GM21825 (cell line): ENCODE data around the gene CDKAL1.
"Not testable (repeated sequence)": the region's sequence is repeated elsewhere in the genome, so short reads cannot be mapped to it uniquely, and the experiment has no call there.

Experiments used
- ATAC-seq: cut with Tn5 transposase; IDR thresholded peaks from one replicate; pipeline ENCODE4 v1.9.1; 2021; ENCODE audit warnings: mild to moderate bottlenecking, moderate library complexity; ENCODE audit not compliant: unreplicated experiment

CDKAL1 gene

DNA sequence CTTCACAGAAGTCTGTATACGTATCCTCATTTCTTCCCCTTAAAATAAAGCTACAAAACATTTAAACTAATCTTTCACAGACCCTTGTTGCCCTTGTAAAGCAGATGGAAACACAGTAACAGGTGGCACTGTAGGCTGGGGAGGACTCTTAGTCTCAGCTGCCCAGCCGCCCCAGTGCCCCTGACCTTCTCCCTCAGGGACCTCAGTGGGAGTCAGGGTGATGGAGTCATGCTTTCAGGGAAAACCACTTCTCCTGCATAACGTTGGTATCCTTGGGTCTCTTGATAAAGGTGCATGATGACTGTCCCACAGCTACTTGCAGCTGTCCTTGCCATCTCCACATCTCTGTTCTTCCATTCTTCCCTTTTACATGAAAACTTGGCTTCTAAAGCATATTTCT lies 198.6 kb downstream of the CDKAL1 start:
- no peak for ATAC-seq

DNA sequence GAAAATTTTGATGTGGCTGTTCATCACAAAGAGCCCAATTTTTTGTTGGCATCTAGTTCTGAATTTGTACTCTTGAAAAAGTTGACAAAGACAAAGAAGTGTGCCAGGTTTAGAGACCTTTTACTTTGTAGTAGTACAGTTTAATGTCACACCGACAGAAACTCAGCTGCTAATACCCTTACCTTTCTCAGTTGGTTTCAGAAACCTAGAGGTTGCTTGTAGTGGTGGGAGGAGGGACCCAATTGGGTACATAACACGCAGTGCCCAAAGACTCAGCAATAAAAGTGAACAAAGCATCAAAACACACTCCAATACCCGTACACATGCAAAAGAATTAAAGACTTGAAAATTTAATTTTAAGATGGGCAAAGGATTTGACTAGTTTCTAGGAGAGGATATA lies 203.7 kb downstream of the CDKAL1 start:
- ATAC-seq = no peak

DNA sequence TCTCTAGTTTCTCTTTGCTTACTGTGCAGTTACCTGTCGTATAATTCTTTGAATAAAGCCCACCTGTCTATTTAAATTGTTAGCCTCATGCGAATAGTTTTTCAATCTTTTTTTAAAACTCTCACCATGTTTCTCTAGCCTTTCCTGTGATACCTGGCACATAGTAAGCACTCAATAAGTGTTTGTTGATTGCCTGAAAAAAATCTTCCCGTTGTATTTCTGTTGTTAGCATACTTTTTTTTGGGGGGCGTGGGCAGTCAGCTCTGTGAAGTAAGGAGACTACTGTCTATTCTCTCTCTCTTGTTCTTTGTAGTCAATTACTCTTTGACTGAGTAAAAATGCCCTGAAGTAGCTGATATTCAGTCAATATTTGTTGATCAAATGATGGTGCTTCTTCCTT lies 205.8 kb downstream of the CDKAL1 start:
- no peak for ATAC-seq

DNA sequence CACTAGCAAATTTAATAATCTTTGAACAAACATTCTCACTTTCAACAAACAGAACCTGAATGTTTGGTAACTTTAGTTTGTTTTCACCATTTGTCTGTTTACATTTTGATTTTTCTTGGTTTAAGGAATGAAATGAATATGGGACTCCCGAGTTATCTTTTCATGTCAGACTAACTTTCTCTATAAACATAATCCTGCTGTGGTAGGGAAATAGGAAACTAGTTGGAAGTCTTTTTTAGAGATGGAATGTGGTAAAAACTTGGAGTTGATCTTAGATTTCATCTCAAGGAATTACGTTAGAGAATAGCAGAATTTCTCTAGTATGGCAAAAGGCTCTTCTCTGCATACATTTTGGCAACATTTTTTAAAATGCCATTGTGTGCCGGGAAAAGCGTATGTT lies 206.5 kb downstream of the CDKAL1 start:
- no peak for ATAC-seq

DNA sequence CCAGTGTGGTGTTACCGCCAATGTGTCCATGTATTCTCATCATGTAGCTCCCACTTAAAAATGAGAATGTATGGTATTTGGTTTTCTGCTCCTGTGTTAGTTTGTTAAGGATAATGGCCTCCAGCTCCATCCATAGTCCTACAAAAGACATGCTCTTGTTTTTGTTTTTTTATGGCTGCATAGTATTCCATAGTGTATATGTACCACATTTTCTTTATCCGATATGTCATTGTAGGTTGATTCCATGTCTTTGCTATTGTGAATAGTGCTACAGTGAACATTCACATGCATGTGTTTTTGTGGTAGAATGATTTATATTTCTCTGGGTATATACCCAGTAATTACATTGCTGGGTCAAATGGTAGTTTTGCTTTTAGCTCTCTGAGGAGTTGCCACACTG lies 207.2 kb downstream of the CDKAL1 start:
- ATAC-seq = no peak

DNA sequence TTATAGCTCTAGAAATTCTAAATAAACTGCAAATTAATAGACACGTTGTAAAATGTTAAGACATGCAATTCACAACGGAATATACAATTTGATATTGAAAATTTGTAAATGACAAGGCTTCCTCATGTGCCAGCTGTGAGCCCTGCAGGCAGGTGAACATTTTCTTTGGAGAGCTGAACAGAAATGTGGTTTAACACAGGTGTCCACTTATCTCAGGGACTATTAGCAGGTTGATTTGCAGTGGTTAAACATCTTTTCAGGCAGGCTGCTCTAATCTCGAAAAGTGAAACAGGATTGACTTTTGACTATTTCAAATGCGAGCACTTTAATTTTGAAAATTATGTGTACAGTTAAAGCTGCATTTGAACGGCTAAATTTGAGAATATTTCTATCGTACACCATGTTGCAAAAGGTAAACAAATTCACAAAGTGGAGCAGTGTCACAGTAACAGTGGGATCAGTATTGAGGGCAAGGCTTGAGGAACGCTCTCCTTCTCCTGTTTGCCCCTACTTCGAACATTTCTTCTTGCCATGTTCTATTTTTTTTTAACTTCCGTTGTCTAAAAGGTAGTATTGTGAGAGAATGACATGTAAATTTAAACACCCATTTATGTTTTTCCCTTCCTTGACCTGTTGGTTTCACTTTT lies 210.8 kb downstream of the CDKAL1 start:
- ATAC-seq = no peak

DNA sequence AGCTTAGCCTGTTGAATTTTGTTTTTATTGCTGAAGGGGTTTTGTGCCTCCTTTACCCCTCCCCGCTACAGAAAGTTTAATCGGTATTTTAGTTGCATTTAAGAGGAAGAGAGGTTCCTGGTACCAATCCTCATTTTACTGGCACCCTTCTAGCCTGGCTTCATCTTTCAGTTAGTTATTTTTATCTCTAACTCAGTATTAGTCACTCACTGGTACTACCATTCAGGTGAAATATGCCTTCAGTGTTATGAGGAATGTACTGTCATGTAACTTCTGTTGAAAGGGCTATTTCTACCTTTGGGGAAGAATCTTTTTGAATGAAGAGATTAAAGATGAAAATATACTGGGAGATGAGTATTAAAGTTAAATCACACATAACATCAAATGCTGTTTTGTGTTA lies 211.8 kb downstream of the CDKAL1 start:
- ATAC-seq = no peak

DNA sequence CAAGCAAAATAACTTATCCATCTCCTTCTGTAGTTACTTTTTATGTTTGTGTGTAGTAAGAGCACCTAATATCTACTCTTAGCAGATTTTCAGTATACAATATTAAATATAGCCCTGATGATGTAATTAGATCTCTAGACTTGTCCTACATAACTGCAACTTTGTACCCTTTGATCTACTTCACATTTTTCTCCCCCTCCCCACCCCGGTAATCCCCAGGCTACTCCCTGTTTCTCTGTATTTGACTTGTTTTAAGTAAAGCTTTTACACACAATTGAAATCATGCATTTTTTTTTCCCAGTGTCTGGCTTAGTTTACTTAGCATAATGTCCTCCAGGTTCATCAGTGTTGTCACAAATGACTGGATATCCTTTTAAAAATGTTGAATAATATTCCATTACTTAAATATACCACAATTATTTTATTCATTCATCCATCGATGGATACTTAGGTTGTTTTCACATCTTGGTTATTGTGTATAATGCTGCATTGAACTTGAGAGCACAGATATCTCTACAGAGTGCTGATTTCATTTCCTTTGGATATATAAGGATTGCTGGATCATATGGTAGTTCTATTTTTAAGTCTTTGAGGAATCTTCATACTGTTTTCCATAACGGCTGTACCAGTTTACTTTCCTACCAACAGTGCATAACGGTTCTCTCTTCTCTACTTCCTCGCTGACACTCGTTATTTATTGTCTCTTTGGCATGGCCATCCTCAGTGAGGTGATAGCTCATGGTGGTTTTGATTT lies 212.7 kb downstream of the CDKAL1 start:
- no peak for ATAC-seq

DNA sequence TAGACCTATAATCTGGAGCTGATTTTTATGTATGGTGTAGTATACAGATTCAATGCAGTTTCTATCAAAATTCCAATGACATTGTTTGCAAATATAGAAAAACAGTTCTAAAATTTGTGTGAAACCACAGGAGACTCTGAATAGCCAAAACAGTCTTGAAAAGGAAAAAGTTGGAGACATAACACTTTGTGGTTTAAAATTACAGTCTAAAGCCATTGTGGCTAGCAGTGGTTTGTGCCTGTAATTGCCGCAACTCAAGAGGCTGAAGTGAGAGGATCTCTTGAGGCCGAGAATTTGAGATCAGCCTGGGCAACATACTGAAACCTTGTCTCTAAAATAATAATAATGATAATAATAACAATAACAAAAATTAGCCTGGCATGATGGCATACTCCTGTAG lies 213.7 kb downstream of the CDKAL1 start:
- no peak for ATAC-seq

DNA sequence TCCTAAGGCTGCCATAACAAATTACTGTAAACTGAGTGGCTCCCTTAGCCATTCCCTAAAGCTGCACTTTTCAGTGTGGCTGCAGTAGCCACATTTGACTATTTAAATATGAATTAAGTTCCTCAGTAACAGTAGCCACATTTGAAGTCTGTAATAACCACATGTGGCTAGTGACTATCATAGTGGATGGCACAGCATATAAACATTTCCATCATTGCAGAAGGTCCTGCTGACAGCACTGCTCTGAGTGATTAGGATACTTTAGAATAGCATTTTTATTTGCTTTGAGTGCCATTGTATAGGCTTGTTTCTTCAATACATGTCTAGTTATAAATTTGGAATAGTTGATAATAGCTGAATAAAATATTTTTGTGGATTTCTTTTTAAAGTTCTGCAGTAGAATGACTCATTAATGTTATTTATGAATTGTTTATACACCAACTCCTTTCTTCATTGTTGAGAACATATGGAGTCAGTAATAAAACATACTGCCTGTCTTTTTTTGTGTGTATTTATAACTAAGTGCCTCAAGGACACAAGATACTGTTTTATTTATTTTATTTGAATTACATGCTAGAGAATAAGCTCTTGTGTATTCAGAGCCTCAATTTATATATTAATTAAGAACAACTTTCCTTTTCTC lies 217.2 kb downstream of the CDKAL1 start:
- ATAC-seq = no peak

DNA sequence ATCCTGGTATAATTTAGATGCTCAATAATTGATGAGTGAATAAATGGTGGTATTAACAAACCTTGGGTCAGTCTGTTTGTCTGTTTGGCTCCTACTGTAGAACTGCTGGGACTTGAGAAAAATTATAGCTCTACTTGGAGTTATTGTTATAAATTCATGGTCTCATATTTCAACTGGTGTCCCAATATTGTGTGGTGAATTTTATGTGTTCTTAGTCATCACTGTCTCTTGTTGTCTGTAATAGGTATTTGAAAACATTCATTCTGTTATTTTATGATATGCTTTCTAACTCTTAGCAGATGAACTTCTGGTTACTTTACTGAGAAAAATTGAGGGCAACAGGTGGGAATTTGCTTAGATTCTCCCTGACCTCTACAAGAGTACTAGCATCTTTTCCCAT lies 221.4 kb downstream of the CDKAL1 start:
- ATAC-seq = no peak

DNA sequence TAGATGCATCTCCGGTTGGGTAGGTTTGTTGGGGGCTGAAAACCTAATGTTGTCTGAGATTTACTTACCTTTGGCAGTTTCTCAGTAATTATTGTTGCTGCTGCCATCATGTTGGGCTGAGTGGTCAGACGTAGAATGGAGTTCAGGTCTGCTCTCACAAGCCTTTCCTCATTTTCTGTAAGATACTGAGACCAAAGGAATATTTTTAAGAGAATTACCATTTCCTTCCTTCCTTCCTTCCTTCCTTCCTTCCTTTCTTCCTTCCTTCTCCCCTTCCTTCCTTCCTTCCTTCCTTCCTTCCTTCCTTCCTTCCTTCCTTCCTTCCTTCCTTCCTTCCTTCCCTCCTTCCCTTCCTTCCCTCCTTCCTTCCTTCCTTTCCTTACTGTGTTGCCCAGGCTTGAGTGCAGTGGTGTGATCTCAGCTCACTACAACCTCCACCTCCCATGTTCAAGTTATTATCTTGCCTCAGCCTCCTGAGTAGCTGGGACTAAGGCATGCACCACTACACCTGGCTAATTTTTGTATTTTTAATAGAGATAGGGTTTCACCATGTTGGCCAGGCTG lies 222.4 kb downstream of the CDKAL1 start:
- ATAC-seq = not testable (repeated sequence)

DNA sequence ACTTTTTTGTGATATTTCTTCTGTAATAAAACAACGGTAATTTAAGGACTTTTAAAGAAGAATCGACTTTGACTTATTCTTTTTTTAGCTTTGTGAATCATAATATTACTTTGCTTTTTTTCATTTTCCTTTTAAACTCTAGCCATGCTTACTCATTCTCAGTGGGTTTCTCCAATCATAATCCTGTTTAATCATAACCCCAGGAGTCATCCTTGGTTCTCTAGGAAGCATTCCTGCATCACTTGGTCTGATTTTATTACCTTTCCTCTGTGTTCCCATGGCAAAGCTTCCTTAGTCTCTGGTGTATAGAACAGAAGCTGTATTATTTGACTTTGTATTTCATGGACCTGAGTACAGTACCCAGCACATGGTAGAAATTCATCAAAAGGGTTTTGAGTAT lies 223.5 kb downstream of the CDKAL1 start:
- no peak for ATAC-seq

DNA sequence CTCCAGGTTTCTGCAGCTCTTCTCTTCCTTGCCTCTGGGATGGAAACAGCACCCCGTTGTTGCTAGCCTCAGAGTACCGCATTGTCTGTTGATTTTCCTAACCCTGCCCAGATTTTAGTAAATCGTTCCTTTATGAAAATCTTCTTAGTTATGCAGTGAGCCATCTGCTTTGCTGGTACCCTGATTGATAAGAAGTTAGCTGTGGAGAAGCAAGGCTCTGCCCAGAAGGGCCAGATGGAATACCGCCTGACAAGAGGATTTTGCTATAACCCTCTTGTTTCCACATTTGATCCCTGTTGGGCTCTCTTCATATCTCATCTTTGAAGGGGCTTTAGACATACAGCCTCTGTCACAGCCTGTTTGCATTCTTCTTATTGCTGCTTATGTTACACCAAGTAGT lies 229.0 kb downstream of the CDKAL1 start:
- ATAC-seq = no peak

DNA sequence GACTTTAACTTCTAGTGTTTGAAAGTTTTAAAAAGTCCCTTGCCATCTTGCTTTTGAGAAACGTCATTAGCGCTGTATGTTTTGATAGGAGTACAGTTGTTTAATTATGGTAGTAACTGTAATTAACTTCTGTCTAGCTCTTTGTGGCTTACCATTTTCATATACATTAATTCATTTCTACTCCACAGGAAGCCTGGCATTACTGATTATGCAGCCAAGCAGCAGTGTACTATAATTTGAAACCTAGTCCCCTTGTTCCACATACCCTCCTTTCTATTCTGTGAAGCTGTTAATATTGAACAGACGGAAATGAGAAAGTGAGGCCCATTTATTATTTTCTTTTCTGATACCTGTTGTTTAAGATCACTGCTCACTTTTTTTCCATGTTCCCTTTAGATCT lies 235.4 kb downstream of the CDKAL1 start:
- ATAC-seq = no peak

DNA sequence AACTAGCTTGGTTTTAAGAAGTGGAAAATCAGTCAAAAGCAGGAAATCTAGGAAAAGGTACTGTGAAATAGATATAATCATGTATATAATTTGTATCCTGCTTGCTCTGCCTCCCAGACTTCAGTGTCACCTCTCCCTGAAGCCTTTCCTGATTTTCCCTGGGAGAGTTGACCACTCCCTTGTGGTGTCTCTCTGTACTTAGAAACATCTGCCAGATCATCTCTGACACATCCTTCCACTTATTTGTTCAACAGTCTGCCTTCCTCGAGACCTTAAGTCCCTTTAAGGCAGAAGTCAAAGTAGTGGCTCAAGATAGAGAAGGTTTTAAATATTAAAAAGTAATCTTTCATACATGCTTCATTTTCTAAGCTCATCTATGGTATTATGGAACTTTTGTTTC lies 236.5 kb downstream of the CDKAL1 start:
- no peak for ATAC-seq

DNA sequence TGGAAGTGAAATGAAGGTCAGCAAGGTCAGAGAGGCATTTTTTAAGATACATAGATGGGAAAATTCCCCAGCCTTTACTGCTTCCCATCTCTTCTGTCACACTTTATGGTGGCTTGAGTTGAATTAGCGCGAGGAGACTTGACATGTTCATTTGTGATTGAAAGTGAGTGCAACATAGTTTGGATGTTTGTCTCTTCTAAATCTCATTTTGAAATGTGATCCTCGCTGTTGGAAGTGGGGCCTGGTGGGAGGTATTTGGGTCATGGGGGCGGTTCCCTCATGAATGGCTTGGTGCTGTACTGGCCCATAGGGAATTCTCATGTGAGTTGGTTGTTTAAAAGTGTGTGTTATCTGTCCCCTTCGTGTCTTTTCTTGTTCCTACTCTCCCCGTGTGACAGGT lies 237.2 kb downstream of the CDKAL1 start:
- no peak for ATAC-seq

DNA sequence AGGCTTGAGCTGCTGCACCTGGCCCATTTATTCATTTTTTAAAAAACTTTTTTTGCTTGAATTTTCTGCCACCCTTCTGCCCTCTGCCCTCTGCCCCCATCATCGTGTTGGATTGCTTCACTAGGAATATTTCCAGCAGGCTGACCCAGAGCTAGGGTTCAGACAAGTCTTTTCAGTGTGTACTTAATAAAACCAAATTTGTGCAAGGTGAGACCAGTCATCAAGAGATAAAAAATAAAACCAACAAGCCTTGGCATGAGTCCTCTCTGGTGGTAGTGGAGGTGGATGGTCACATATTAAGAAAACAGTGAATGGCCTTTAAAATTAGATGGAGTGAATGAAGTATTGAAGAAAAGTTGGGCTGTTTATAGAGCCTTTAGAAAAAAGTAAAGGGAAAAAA lies 239.6 kb downstream of the CDKAL1 start:
- no peak for ATAC-seq

DNA sequence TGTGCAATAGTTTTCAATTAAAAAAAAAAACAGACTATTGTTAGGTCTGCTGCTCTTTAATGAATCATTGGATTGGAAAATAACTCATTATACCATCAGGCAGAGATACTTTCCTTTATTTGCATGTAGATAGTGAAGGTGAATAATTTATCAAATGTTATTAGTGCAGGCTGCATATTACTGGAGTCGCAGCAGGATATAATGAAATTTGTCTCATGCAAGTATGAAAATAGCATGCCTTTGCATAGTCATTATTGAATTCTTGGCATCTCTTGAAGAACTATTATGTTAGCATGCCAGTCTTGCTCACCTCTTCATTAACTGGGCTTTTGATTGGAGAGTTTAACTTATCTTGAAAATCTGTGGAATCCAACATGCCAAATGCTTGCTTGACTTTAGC lies 241.7 kb downstream of the CDKAL1 start:
- ATAC-seq = no peak

DNA sequence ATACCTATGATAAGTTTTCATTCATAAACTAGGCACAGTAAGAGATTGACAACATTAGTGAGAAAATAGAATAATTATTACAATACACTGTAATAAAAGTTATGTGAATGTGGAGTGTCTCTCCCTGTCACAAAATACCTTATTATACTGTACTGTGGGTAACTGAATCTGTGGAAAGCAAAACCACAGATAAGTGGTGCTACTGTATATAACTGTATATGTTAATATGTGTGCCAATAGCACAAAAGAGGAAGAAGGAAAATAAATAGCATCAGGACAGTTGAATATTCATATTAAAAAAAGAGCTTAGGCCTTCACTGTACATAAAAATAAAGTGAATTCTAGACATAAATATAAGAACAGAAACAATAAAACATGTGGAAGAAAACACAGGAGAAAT lies 243.5 kb downstream of the CDKAL1 start:
- no peak for ATAC-seq

DNA sequence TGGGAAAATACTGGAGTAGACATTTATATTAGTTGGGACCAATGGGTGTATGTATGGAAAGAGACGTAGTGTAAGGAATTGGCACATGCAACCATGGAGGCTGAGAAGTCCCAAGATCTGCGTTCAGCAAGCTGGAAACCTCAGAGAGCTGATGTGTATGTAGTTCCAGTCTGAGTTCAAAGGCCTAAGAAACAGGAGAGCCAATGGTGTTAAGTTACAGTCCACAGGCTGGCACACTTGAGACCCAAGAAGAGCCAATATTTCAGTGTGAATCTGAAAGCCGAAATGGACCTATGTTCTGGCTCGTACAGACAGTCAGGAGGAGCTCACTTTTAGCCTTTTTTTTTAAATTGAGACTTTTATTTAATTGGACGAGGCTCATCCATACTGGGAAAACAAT lies 244.2 kb downstream of the CDKAL1 start:
- no peak for ATAC-seq

DNA sequence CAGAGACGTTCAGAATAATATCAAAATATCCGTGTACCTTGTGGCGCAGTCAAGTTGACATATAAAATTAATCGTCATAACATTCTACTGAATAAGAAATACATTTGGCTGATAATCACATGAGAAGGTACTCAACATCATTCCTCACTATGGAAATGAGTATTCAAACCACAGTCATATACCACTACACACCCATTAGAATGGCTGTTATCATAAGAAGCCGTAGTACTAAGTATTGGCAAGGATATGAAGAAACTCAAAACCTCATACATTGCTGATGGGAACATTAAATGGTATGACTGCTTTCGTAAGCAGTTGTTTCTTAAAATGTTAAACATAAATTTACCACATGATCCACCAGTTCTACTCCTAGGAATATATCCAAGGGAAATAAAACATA lies 244.7 kb downstream of the CDKAL1 start:
- ATAC-seq = no peak
